HCT116 (cell line): Measurements from ENCODE around the gene ALDH4A1. TPM values are rescaled to one million over a fixed set of nuclear protein-coding genes. Genes with fewer than 3 reads are reported as not detected.

Source experiments
- ATAC-seq: fragments of 200-7000 bp; cut with Tn5 transposase; 2 replicates; pipeline ENCODE4 v1.9.1; 2020; ENCODE audit warnings: mild to moderate bottlenecking, moderate library complexity
- BruUV-seq: library from RNA; stranded (reverse); fragments of 400-500 nt; replicated peaks from 2 replicates; lab custom pipeline; 2021; lab: Mats Ljungman, UMichigan
- CTCF ChIA-PET: fragments of 300-600 bp; sonication (Branson Sonifier 250); formaldehyde crosslinking; loops from one replicate; lab custom pipeline; 2021; ENCODE audit warnings: antibody characterized with exemption; lab: Charles Lee
- POLR2A ChIA-PET: fragments of 300-600, 350-600 bp; sonication (Branson Sonifier 250); formaldehyde crosslinking; loops from one replicate; lab custom pipeline; 2021; ENCODE audit warnings: antibody characterized with exemption; lab: Charles Lee
- RAD21 ChIA-PET, 2 experiments: fragments of 300-600 bp; sonication (Branson Sonifier 250); formaldehyde crosslinking; loops; one replicate each; lab custom pipeline; 2023; ENCODE audit warnings: low total read pairs in 2 of 2; ENCODE audit not compliant: uncharacterized antibody in 2 of 2, unreplicated experiment in 2 of 2, low non-redundant PET in 1 of 2; lab: Charles Lee
- DNase-seq: peaks from one replicate; pipeline ENCODE4 v3.0.0-alpha.2; 2010; ENCODE audit warnings: low read depth, low spot score
- H2AFZ ChIP-seq: fragments of 200-600 bp; shearing (Covaris generic), sonication (generic); 2 replicates; pipeline ENCODE4 v1.6.1; 2017; ENCODE audit warnings: low read depth, mixed run types, mixed read lengths, antibody characterized with exemption, low read length; ENCODE audit not compliant: poor library complexity, severe bottlenecking
- H3K27ac ChIP-seq: 2 replicates; pipeline ENCODE4 v1.5.1; 2012; ENCODE audit warnings: low read depth, low read length
- H3K27me3 ChIP-seq: fragments of 200-600 bp; sonication (generic); 2 replicates; pipeline ENCODE4 v1.6.1; 2016; ENCODE audit warnings: mixed run types, low read length, mixed read lengths; ENCODE audit not compliant: insufficient read depth
- H3K36me3 ChIP-seq, 2 experiments: fragments of 200-500 bp in 1 of 2; fragments of 200-600 bp in 1 of 2; sonication (Bioruptor generic) in 1 of 2; sonication (generic) in 1 of 2; 2 replicates each; pipeline versions ENCODE4 v1.5.1 to v1.6.1; 2014 to 2016; ENCODE audit warnings: low read length in 2 of 2, inconsistent platforms in 1 of 2, mixed read lengths in 1 of 2, mixed run types in 1 of 2; ENCODE audit not compliant: insufficient read depth in 2 of 2, control insufficient read depth in 1 of 2
- H3K4me1 ChIP-seq, 2 experiments: fragments of 200-600 bp in 1 of 2; sonication (generic) in 1 of 2; 2 replicates each; pipeline versions ENCODE4 v1.5.1 to v1.6.1; 2012 to 2017; ENCODE audit warnings: low read length in 2 of 2, inconsistent platforms in 1 of 2, mild to moderate bottlenecking in 1 of 2, mixed read lengths in 1 of 2, mixed run types in 1 of 2, moderate library complexity in 1 of 2; ENCODE audit not compliant: insufficient read depth in 2 of 2, control insufficient read depth in 1 of 2
- H3K4me2 ChIP-seq: fragments of 200-600 bp; sonication (generic); 2 replicates; pipeline ENCODE4 v1.6.1; 2017; ENCODE audit warnings: mixed run types, low read length, mixed read lengths
- H3K4me3 ChIP-seq, 2 experiments: fragments of 200-600 bp in 1 of 2; sonication (generic) in 1 of 2; replicated peaks in 1 of 2; 2 replicates each; pipeline ENCODE4 v1.5.1; 2011 to 2016; ENCODE audit warnings: low read length in 2 of 2, control low read depth in 1 of 2, low read depth in 1 of 2, mild to moderate bottlenecking in 1 of 2, mixed read lengths in 1 of 2, mixed run types in 1 of 2
- H3K79me2 ChIP-seq: fragments of 200-600 bp; sonication (generic); 2 replicates; pipeline ENCODE4 v1.6.1; 2017; ENCODE audit warnings: mild to moderate bottlenecking, mixed run types, low read length, moderate library complexity, mixed read lengths; ENCODE audit not compliant: insufficient read depth
- H3K9ac ChIP-seq: fragments of 200-600 bp; sonication (generic); 2 replicates; pipeline ENCODE4 v1.6.1; 2016; ENCODE audit warnings: low read length, mixed read lengths
- H3K9me2 ChIP-seq: fragments of 200-600 bp; sonication (generic), shearing (Covaris generic); 2 replicates; pipeline ENCODE4 v1.6.1; 2017; ENCODE audit warnings: mixed run types, mild to moderate bottlenecking, moderate library complexity; ENCODE audit not compliant: insufficient read depth
- H3K9me3 ChIP-seq, 2 experiments: fragments of 200-500 bp in 1 of 2; fragments of 200-600 bp in 1 of 2; sonication (Bioruptor generic) in 1 of 2; sonication (generic) in 1 of 2; 2 replicates each; pipeline ENCODE4 v1.6.1; 2014 to 2017; ENCODE audit warnings: low read length in 2 of 2, mixed read lengths in 2 of 2, inconsistent platforms in 1 of 2, low read depth in 1 of 2, mild to moderate bottlenecking in 1 of 2, mixed run types in 1 of 2, moderate library complexity in 1 of 2; ENCODE audit not compliant: control insufficient read depth in 1 of 2, insufficient read depth in 1 of 2
- H4K20me1 ChIP-seq: fragments of 200-600 bp; sonication (generic), shearing (Covaris generic); 2 replicates; pipeline ENCODE4 v1.6.1; 2017; ENCODE audit warnings: mixed run types, mild to moderate bottlenecking, moderate library complexity; ENCODE audit not compliant: insufficient read depth
- CBX3 ChIP-seq: IDR thresholded peaks from 2 replicates; pipeline ENCODE4 v1.6.1; 2012; ENCODE audit warnings: low read depth
- ELF1 ChIP-seq: IDR thresholded peaks from 2 replicates; pipeline ENCODE4 v1.6.1; 2012; ENCODE audit warnings: low read depth, borderline replicate concordance
- EZH2 ChIP-seq: fragments of 200-600 bp; sonication (generic); IDR thresholded peaks from 2 replicates; pipeline ENCODE4 v1.6.1; 2017; ENCODE audit warnings: antibody characterized with exemption, mixed run types
- EZH2phosphoT487 ChIP-seq: fragments of 200-600 bp; IDR thresholded peaks from 2 replicates; pipeline ENCODE4 v1.6.1; 2018; ENCODE audit warnings: antibody characterized with exemption, borderline replicate concordance
- FOSL1 ChIP-seq: IDR thresholded peaks from 2 replicates; pipeline ENCODE4 v1.6.1; 2012; ENCODE audit warnings: low read depth
- JUND ChIP-seq: IDR thresholded peaks from 2 replicates; pipeline ENCODE4 v1.6.1; 2012
- POLR2AphosphoS5 ChIP-seq: IDR thresholded peaks from 2 replicates; pipeline ENCODE4 v1.6.1; 2011; ENCODE audit warnings: mild to moderate bottlenecking, low read depth, low read length, moderate library complexity
- REST ChIP-seq: IDR thresholded peaks from 2 replicates; pipeline ENCODE4 v1.6.1; 2012; ENCODE audit warnings: low read depth
- SP1 ChIP-seq: IDR thresholded peaks from 2 replicates; pipeline ENCODE4 v1.6.1; 2012; ENCODE audit warnings: low read depth
- SRF ChIP-seq: IDR thresholded peaks from 2 replicates; pipeline ENCODE4 v1.6.1; 2012; ENCODE audit warnings: low read depth
- TCF7L2 ChIP-seq: IDR thresholded peaks from 2 replicates; pipeline ENCODE4 v1.7.0; 2011; ENCODE audit warnings: borderline replicate concordance, inconsistent platforms; ENCODE audit not compliant: insufficient read depth, insufficient read length; ENCODE audit errors: extremely low read depth
- YY1 ChIP-seq: IDR thresholded peaks from 2 replicates; pipeline ENCODE4 v1.6.1; 2011; ENCODE audit warnings: low read length, low read depth, moderate library complexity, mild to moderate bottlenecking; ENCODE audit not compliant: insufficient replicate concordance; ENCODE audit errors: extremely low read depth
- ZFX ChIP-seq: fragments of 450-650 bp; IDR thresholded peaks from 2 replicates; pipeline ENCODE4 v1.6.1; 2017
- ZNF274 ChIP-seq: fragments of 200-500 bp; sonication (Bioruptor generic); IDR thresholded peaks from 2 replicates; pipeline ENCODE4 v1.6.1; 2014; ENCODE audit warnings: mild to moderate bottlenecking, low read depth, low read length, inconsistent platforms
- intact Hi-C: fragments of 100-400 bp; cut with micrococcal nuclease; formaldehyde crosslinking; loops from 2 replicates; pipeline ENCODE4 v1.10.0; 2022
- total RNA-seq: library from RNA; stranded (reverse); gene quantifications from one replicate; pipeline ENCODE4 v1.2.1, GENCODE V29; 2021; ENCODE audit not compliant: unreplicated experiment
- TF ChIP-seq, protein P1 (sequence below): IDR thresholded peaks from 2 replicates; pipeline ENCODE4 v1.6.1; 2012
- TF ChIP-seq, protein P2 (sequence below): IDR thresholded peaks from 2 replicates; pipeline ENCODE4 v1.6.1; 2012

Gene ALDH4A1
- total RNA-seq, 1 experiment from 2014 or later, result 12.6 TPM

- H2AFZ ChIP-seq, result no peak overlapping the region
- no peak for DNase-seq
- no peak for ATAC-seq
- ChIA-PET RAD21 (no interaction called here), POLR2A (no interaction called here), CTCF (no interaction called here)
- H3K36me3 ChIP-seq, result no peaks in the 10 kb centered on the region
- no peak for TF ChIP-seq FOSL1
- TF ChIP-seq JUND, result no peak
- no peak for TF ChIP-seq POLR2AphosphoS5
- TF ChIP-seq ZNF274, result no peak
- TF ChIP-seq SP1, result no peak
- TF ChIP-seq TCF7L2, result no peak
- no peak for TF ChIP-seq CBX3
- TF ChIP-seq REST, result no peak
- TF ChIP-seq, protein P1, sequence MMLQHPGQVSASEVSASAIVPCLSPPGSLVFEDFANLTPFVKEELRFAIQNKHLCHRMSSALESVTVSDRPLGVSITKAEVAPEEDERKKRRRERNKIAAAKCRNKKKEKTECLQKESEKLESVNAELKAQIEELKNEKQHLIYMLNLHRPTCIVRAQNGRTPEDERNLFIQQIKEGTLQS, result no peak
- TF ChIP-seq EZH2phosphoT487, result no peak
- TF ChIP-seq, protein P2, sequence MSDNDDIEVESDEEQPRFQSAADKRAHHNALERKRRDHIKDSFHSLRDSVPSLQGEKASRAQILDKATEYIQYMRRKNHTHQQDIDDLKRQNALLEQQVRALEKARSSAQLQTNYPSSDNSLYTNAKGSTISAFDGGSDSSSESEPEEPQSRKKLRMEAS, result no peak
- no peak for TF ChIP-seq YY1
- no peak for TF ChIP-seq ZFX
- TF ChIP-seq EZH2, result no peak
- no peak for TF ChIP-seq ELF1
- no peak for TF ChIP-seq SRF
- H3K4me2 ChIP-seq, result no peak overlapping the region
- H4K20me1 ChIP-seq, result no peaks in the 10 kb centered on the region
- intact Hi-C loops, result no loop called here
- no peaks in the 10 kb centered on the region for H3K79me2 ChIP-seq
- H3K9me3 ChIP-seq, result no peaks in the 10 kb centered on the region
- no peak overlapping the region for H3K4me3 ChIP-seq
- no peaks in the 10 kb centered on the region for H3K9me2 ChIP-seq
- no peak overlapping the region for H3K27ac ChIP-seq
- H3K4me1 ChIP-seq, result no peaks in the 10 kb centered on the region
- H3K9ac ChIP-seq, result no peak overlapping the region
- peaks cover 16% of the 10 kb centered on the region for H3K27me3 ChIP-seq
- no TSS peak for BruUV-seq
Observed at GRCh38 chr1:18855573-18855972, 46.8 kb downstream of the ALDH4A1 start.
